ENCODE results near the gene TNNC2.
"Not testable (repeated sequence)": the region's sequence is repeated elsewhere in the genome, so short reads cannot be mapped to it uniquely, and the experiment has no call there.

The TNNC2 gene

GRCh38 chr20:45818239-45818638 lies 8.9 kb downstream of the TNNC2 start:
- DNase-seq = no peak

GRCh38 chr20:45817376-45818194 lies 9.5 kb downstream of the TNNC2 start:
- DNase-seq = no peak

- no peak for DNase-seq
Observed at GRCh38 chr20:45816951-45817350, 10.2 kb downstream of the TNNC2 start.

DNA sequence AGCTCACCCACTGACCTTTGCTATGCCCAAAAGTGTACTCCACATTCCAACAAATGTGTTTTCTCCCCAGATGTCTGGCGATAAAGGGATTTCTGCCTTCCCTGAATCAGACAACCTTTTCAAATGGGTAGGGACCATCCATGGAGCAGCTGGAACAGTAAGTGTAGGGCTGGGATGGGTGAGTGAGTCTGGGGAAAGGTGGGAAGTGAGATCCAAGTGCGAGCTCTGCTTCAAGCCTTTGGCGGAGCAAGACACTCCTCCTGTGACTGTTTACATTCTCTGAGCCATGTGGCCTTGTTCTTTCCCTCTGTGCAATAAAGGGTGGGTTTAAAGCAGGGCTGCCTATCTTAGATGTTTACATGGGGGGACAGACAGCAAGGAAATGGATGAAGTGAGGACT lies 12.8 kb downstream of the TNNC2 start:
- no peak for DNase-seq

GRCh38 chr20:45813489-45813888 lies 13.6 kb downstream of the TNNC2 start:
- no peak for DNase-seq

- no peak for DNase-seq
Observed at GRCh38 chr20:45813006-45813340, 14.1 kb downstream of the TNNC2 start.

- peak; percentile 95 to 96 for DNase-seq
Observed at GRCh38 chr20:45812157-45813005, 14.7 kb downstream of the TNNC2 start, which contains the start of gene UBE2C. Gene UBE2C, plus strand, starts transcription at chr20:45812644. Its CDS starts 52 bp downstream, at chr20:45812696.

DNA sequence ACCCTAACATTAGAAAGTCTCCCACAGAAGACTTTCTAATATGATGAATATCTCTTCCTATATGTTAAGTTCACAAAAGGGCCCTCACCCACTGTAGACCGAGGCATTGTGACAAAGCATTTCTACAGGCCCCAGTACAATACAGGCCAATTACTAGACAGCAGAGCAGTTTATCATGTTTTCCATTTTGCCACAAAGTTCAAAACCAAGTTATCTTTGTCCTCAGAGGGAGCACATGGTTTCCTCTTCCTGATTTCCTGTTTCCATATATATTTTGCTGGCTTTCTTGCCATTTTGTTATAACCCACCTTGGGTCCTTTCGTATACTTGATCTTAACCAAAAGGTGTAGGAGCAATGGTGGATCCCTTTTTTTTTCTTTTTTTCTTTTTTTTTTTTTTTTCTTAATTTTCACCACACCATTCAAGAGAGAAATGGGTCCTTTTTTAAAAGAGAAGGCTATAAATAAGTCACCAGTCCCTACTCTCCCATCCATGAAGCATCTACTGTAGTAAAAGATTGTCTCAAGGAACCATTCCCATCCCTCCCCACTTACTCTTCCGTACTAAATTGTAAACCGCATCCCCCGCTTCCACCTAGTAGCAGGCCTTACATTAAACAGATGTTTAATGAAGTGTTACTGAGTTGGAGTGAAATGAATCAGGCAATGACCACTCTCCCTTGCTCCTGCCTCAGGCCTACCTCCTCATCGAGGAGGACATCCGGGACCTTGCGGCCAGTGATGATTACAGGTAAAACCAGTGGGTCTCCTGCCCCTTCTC lies 16.7 kb downstream of the TNNC2 start:
- DNase-seq = no peak

- DNase-seq = no peak
Observed at GRCh38 chr20:45801851-45802250, 25.3 kb downstream of the TNNC2 start.

DNA sequence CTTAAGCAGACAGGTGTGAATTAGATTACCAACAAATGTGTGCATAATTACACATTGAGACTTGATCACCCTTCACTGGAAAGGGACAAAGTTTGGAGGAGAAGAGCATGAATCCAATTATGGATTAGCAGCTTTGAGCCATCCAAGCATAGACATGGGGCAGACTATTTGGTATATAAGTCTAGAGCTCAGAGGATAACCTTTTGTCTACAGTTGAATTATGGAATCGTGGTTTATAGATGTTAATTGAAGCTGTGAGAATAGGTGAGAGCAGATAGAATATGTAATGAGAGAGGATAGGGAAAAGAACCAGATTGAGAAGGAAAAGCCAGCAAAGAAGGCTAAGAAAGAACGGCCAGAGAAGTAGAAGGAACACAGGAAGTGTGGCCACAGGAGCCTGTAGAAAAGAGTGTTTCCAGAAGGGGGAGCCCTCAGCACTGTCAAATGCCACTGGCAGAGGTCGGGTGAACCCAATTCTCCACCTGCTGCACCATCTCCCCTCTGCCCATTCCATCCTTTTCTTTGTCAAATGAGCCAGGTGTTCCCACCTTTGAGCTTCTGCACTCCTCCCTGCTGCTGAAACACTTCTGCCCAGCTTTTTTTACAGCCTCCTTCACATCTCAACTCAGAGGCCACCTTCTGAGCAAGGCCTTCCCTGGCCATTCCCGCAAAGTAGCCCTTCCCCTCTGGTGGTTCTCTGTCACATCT lies 28.0 kb downstream of the TNNC2 start:
- peak; percentile 69 to 73 for DNase-seq

DNA sequence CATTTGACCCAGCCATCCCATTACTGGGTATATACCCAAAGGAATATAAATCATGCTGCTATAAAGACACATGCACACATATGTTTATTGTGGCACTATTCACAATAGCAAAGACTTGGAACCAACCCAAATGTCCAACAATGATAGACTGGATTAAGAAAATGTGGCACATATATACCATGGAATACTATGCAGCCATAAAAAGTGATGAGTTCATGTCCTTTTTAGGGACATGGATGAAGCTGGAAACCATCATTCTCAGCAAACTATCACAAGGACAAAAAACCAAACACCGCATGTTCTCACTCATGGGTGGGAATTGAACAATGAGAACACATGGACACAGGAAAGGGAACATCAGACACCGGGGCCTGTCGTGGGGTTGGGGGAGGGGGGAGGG lies 29.2 kb downstream of the TNNC2 start:
- not testable (repeated sequence) for DNase-seq

DNA sequence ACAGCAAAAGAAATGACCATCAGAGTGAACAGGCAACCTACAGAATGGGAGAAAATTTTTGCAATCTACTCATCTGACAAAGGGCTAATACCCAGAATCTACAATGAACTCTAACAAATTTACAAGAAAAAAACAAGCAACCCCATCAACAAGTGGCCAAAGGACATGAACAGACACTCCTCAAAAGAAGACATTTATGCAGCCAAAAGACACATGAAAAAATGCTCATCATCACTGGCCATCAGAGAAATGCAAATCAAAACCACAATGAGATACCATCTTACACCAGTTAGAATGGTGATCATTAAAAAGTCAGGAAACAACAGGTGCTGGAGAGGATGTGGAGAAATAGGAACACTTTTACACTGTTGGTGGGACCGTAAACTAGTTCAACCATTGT lies 29.6 kb downstream of the TNNC2 start:
- DNase-seq = not testable (repeated sequence)

- no peak for DNase-seq
Observed at GRCh38 chr20:45796337-45797065, 30.6 kb downstream of the TNNC2 start.

GRCh38 chr20:45792317-45793118 lies 34.6 kb downstream of the TNNC2 start:
- peak in 1 of 2 experiments; percentile 20 for DNase-seq

GRCh38 chr20:45788351-45788750 lies 38.8 kb downstream of the TNNC2 start:
- no peak for DNase-seq

GRCh38 chr20:45783656-45784294 lies 43.3 kb downstream of the TNNC2 start:
- no peak for DNase-seq

- peak in 1 of 2 experiments; percentile 23 for DNase-seq
Observed at GRCh38 chr20:45782890-45783289, 44.2 kb downstream of the TNNC2 start.

- DNase-seq = no peak
Observed at GRCh38 chr20:45781391-45781931, 45.7 kb downstream of the TNNC2 start.

DNA sequence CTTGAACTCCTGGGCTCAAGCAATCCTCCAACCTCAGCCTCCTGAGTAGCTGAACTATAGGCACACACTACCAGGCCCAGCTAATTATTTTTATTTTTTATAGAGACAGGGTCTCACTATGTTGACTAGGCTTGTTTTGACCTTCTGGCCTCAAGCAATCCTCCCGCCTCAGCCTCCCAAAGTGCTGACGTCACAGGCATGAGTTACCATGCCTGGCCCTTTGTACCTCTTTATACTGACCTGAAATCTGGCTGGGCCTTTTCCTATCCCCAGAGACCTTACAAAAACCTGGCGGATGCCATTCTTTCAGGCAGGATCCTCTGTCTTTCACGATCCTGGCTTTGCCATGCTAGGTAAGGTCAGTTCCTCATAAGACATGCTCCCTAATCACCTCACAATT lies 47.0 kb downstream of the TNNC2 start:
- no peak for DNase-seq

All from activated T-cell treated with anti-CD3 and anti-CD28 coated beads, Interleukin-2, amount 50 U/mL, for 48 hours (primary cell).